RWPE1 (cell line): ENCODE results near the gene WDR48.

Experiments used
- CTCF ChIA-PET: fragments of 350-600 bp; sonication (Branson Sonifier 250); formaldehyde crosslinking; extraction: SDS; loops from one replicate; lab custom pipeline; 2021; lab: Yijun Ruan, JAX
- POLR2A ChIA-PET: fragments of 400-600 bp; formaldehyde crosslinking; extraction: SDS; loops from one replicate; lab custom pipeline; 2020; ENCODE audit warnings: antibody characterized with exemption; ENCODE audit not compliant: low non-redundant PET; lab: Yijun Ruan, JAX
- DNase-seq: peaks from one replicate; pipeline ENCODE4 v3.0.0; 2012; ENCODE audit warnings: low spot score
- H3K27ac ChIP-seq: fragments of 450-650 bp; 2 replicates; pipeline ENCODE4 v1.5.1; 2017
- CTCF ChIP-seq: fragments of 450-650 bp; conservative IDR thresholded peaks from 2 replicates; pipeline ENCODE4 v1.5.1; 2017; ENCODE audit warnings: low read depth, mild to moderate bottlenecking

The WDR48 gene

GRCh38 chr3:39088889-39089288 lies 37.1 kb downstream of the WDR48 start:
- H3K27ac ChIP-seq, result peak overlapping the region; percentile 20; the same call in 1 of the 2 replicates
- CTCF ChIA-PET, result interaction anchor here (0.6 kb wide), 1 partner anchor 23 kb away, joined by 5 read pairs; no protein-coding TSS in a partner anchor
- DNase-seq, result no peak
- TF ChIP-seq CTCF, result no peak
- POLR2A ChIA-PET, result no interaction called here

- no peak for TF ChIP-seq CTCF
- POLR2A ChIA-PET, result no interaction called here
These were observed 39.1 kb downstream of the WDR48 start for GRCh38 chr3:39090922-39091321.

GRCh38 chr3:39094851-39095677 lies 43.2 kb downstream of the WDR48 start:
- CTCF ChIA-PET, result no interaction called here
- no peak overlapping the region for H3K27ac ChIP-seq
- POLR2A ChIA-PET, result no interaction called here
- no peak for DNase-seq
- no peak for TF ChIP-seq CTCF

More at GRCh38 chr3:39090922-39091321, 39.1 kb downstream of the WDR48 start:
- no peak for DNase-seq
- CTCF ChIA-PET, result no interaction called here
- no peak overlapping the region for H3K27ac ChIP-seq

- no peak overlapping the region for H3K27ac ChIP-seq
- ChIA-PET CTCF (interaction anchor here (0.6 kb wide), 1 partner anchor 9 kb away, joined by 3 read pairs; no protein-coding TSS in a partner anchor), POLR2A (no interaction called here)
- TF ChIP-seq CTCF, result no peak
- no peak for DNase-seq
These were observed 44.0 kb downstream of the WDR48 start for GRCh38 chr3:39095778-39096177.

GRCh38 chr3:39096775-39097174 lies 45.0 kb downstream of the WDR48 start:
- ChIA-PET CTCF (no interaction called here), POLR2A (no interaction called here)
- H3K27ac ChIP-seq, result 0 out of 2 replicates have a peak overlapping the region, but pooled peaks have one; percentile 8
- TF ChIP-seq CTCF, result no peak
- DNase-seq, result no peak

- H3K27ac ChIP-seq, result peak overlapping the region; percentile 1; the same call in 1 of the 2 replicates
- DNase-seq, result no peak
- ChIA-PET CTCF (no interaction called here), POLR2A (no interaction called here)
- no peak for TF ChIP-seq CTCF
These were observed 46.1 kb downstream of the WDR48 start for GRCh38 chr3:39097716-39098472.
